Lower lobe of right lung (tissue), 2 donors: ENCODE results near the gene PLA2G4D. TPM values are rescaled to one million over a fixed set of nuclear protein-coding genes. Genes with fewer than 3 reads are reported as not detected.

Experiments
- ATAC-seq, 2 donors: fragments of 200-7000 bp; cut with Tn5 transposase; one replicate each; pipeline ENCODE4 v1.9.1; 2020 to 2022; ENCODE audit warnings: mild to moderate bottlenecking in 2 of 2, moderate library complexity in 2 of 2
- DNase-seq: peaks from one replicate; pipeline ENCODE4 v3.0.0-alpha.2; 2020
- H3K27ac ChIP-seq: fragments of 200-600 bp; one replicate; pipeline ENCODE4 v1.8.0; 2022
- H3K27me3 ChIP-seq: fragments of 200-600 bp; one replicate; pipeline ENCODE4 v1.8.0; 2022; ENCODE audit warnings: low read depth
- H3K36me3 ChIP-seq: fragments of 200-600 bp; one replicate; pipeline ENCODE4 v1.8.0; 2022; ENCODE audit warnings: mild to moderate bottlenecking
- H3K4me1 ChIP-seq: fragments of 200-600 bp; one replicate; pipeline ENCODE4 v1.8.0; 2022
- H3K4me3 ChIP-seq: fragments of 200-600 bp; one replicate; pipeline ENCODE4 v1.8.0; 2022; ENCODE audit warnings: mild to moderate bottlenecking
- H3K9me3 ChIP-seq: fragments of 200-600 bp; one replicate; pipeline ENCODE4 v1.8.0; 2022
- CTCF ChIP-seq: fragments of 200-600 bp; IDR thresholded peaks from one replicate; pipeline ENCODE4 v1.8.0; 2022; ENCODE audit warnings: antibody characterized with exemption, mild to moderate bottlenecking
- intact Hi-C: fragments of 100-400 bp; cut with DNase I; formaldehyde crosslinking; loops from one replicate; pipeline ENCODE4 v1.11.0; 2022
- total RNA-seq: library from RNA; stranded (reverse); fragmentation: NEBNext Ultra II Directional; extraction: Animal tissue kit (Norgen Biotek cat#: 25700); gene quantifications from one replicate; pipeline ENCODE4 v1.2.1, GENCODE V29; 2021
- donor health status: DM: no; HTN: yes; CAD: no; lungs with severe emphysema.

Gene PLA2G4D
- total RNA-seq, 1 donor from 2014 or later: not detected

DNA sequence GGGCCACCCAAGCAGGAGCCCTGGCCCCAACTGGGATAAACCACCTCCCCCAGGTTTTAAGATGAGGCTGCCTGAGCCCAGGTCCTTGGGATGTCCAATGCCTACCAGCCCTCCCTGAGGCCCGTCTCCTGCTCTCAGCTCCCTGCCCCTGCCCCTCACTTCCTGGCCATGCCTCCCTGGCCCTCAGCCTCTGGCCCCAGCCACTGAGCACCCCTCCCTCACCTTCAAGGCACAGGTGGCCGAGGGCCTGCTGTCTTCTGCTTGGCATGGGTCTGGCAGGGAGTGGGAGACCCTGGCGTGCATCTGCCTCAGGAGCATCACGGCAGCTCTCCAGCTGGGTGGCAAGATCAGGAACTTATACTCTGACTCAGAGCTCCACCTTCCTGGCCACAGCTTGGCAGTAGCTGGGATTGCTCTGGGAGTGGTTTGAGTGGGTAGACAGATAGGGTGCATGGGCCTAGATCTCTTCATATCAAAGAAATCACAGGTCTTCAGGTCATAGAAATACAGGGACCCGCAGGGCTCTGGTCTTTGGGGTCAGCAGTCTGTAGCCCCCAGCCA lies 73.6 kb downstream of the PLA2G4D start, which contains the start of gene PLA2G4E:
TSS of gene PLA2G4E (minus strand) at position 330 of the 561 bp plus-strand sequence. CDS start at position 318, 12 bp downstream.
- no peak for TF ChIP-seq CTCF
- no peak for ATAC-seq
- no peak within 1 kb of the TSS for H3K27ac ChIP-seq
- H3K36me3 ChIP-seq: no peaks in the 10 kb centered on the region
- no peak for DNase-seq
- no peaks in the 10 kb centered on the region for H3K27me3 ChIP-seq
- no peaks in the 10 kb centered on the region for H3K9me3 ChIP-seq
- intact Hi-C loops: no loop called here
- H3K4me1 ChIP-seq: no peaks in the 10 kb centered on the region
- no peak within 1 kb of the TSS for H3K4me3 ChIP-seq

GRCh38 chr15:42018306-42019224 lies 75.8 kb downstream of the PLA2G4D start:
- no peak overlapping the region for H3K27ac ChIP-seq
- H3K9me3 ChIP-seq: no peaks in the 10 kb centered on the region
- no peaks in the 10 kb centered on the region for H3K36me3 ChIP-seq
- ATAC-seq (peak in 1 of 2 donors; percentile 63), DNase-seq (no peak)
- no peak overlapping the region for H3K4me3 ChIP-seq
- H3K4me1 ChIP-seq: no peaks in the 10 kb centered on the region
- TF ChIP-seq CTCF: no peak
- intact Hi-C loops: no loop called here
- H3K27me3 ChIP-seq: no peaks in the 10 kb centered on the region

Other genes starting within 250 kb of the PLA2G4D start
- gene SPTBN5, start 200.5 kb downstream of the PLA2G4D start, total RNA-seq: 2.1 TPM
- gene EHD4, start 122.0 kb downstream of the PLA2G4D start, total RNA-seq: 35.0 TPM
- gene PLA2G4E, start 73.5 kb downstream of the PLA2G4D start, total RNA-seq: 1.1 TPM
- gene PLA2G4F, start 62.1 kb upstream of the PLA2G4D start, total RNA-seq: 99.0 TPM
- 79.9 TPM for gene VPS39, start 113.7 kb upstream of the PLA2G4D start, total RNA-seq
- 122 TPM for gene GANC, start 178.6 kb upstream of the PLA2G4D start, total RNA-seq
- gene TMEM87A, start 178.9 kb upstream of the PLA2G4D start, total RNA-seq: 129 TPM